Endothelial cell of umbilical vein (primary cell): ENCODE results near the gene ZNF462. TPM values are rescaled to one million over a fixed set of nuclear protein-coding genes. Genes with fewer than 3 reads are reported as not detected.

ENCODE experiments used
- BruUV-seq: library from RNA; stranded (reverse); fragments of 400-500 nt; replicated peaks from 2 replicates; lab custom pipeline; 2021; lab: Mats Ljungman, UMichigan
- CTCF ChIA-PET: fragments of 300-600, 350-600 bp; sonication (Branson Sonifier 250); formaldehyde crosslinking; loops from one replicate; lab custom pipeline; 2021; ENCODE audit warnings: antibody characterized with exemption, inconsistent platforms; lab: Charles Lee
- POLR2A ChIA-PET: fragments of 300-600, 350-600 bp; sonication (Branson Sonifier 250); formaldehyde crosslinking; loops from one replicate; lab custom pipeline; 2021; ENCODE audit warnings: antibody characterized with exemption, inconsistent platforms; lab: Charles Lee
- DNase-seq: peaks from one replicate; pipeline ENCODE4 v3.0.0-alpha.2; 2011; ENCODE audit warnings: low read depth, low spot score
- FAIRE-seq: peaks from 2 replicates; lab custom pipeline; 2011; peaks lifted over from hg19 to GRCh38; lab: Jason Lieb, UNC
- H2AFZ ChIP-seq: 2 replicates; pipeline ENCODE4 v1.6.0; 2012; ENCODE audit warnings: low read depth, low read length, control low read depth, inconsistent platforms
- H3K27ac ChIP-seq: 2 replicates; pipeline ENCODE4 v1.5.1; 2011; ENCODE audit warnings: low read depth, mild to moderate bottlenecking, control low read depth, low read length, moderate library complexity; ENCODE audit not compliant: insufficient read depth
- H3K27me3 ChIP-seq, 2 experiments: 2 replicates each; pipeline versions ENCODE4 v1.6.0 to v1.6.1; 2011; ENCODE audit warnings: low read length in 2 of 2, mixed read lengths in 1 of 2; ENCODE audit not compliant: control insufficient read depth in 2 of 2, insufficient read depth in 2 of 2
- H3K36me3 ChIP-seq, 2 experiments: 2 replicates in 1 of 2; 3 replicates in 1 of 2; pipeline ENCODE4 v1.5.1; 2011; ENCODE audit warnings: low read length in 2 of 2, mild to moderate bottlenecking in 1 of 2, moderate library complexity in 1 of 2; ENCODE audit not compliant: control insufficient read depth in 2 of 2, insufficient read depth in 2 of 2; ENCODE audit errors: extremely low read depth in 1 of 2
- H3K4me1 ChIP-seq: 3 replicates; pipeline ENCODE4 v1.5.1; 2011; ENCODE audit warnings: mild to moderate bottlenecking, low read length; ENCODE audit not compliant: control insufficient read depth, insufficient read depth; ENCODE audit errors: extremely low read depth
- H3K4me2 ChIP-seq: 2 replicates; pipeline ENCODE4 v1.6.1; 2011; ENCODE audit warnings: low read length, control low read depth, mixed read lengths; ENCODE audit not compliant: insufficient read depth
- H3K4me3 ChIP-seq, 3 experiments: fragments of 200-600 bp in 1 of 3; sonication (generic), shearing (Covaris generic) in 1 of 3; replicated peaks in 1 of 3; 2 replicates each; pipeline ENCODE4 v1.5.1; 2011 to 2016; ENCODE audit warnings: control low read depth in 3 of 3, low read length in 3 of 3, mild to moderate bottlenecking in 2 of 3, inconsistent platforms in 1 of 3, low read depth in 1 of 3, moderate library complexity in 1 of 3; ENCODE audit not compliant: insufficient read depth in 1 of 3
- H3K79me2 ChIP-seq: 2 replicates; pipeline ENCODE4 v1.6.0; 2012; ENCODE audit warnings: low read length, inconsistent platforms; ENCODE audit not compliant: control insufficient read depth, insufficient read depth
- H3K9ac ChIP-seq: replicated peaks from 2 replicates; pipeline ENCODE3; 2011; ENCODE audit warnings: low read length, control low read depth; ENCODE audit not compliant: insufficient read depth; ENCODE audit errors: extremely low read depth
- H3K9me1 ChIP-seq: replicated peaks from 3 replicates; pipeline ENCODE4 v1.6.0; 2011; ENCODE audit warnings: mild to moderate bottlenecking, low read length; ENCODE audit not compliant: control insufficient read depth, insufficient read depth; ENCODE audit errors: extremely low read depth
- H3K9me3 ChIP-seq: replicated peaks from 2 replicates; pipeline ENCODE4 v1.5.1; 2012; ENCODE audit warnings: low read length, inconsistent platforms; ENCODE audit not compliant: control insufficient read depth, insufficient read depth
- H4K20me1 ChIP-seq: replicated peaks from 2 replicates; pipeline ENCODE3; 2011; ENCODE audit warnings: mild to moderate bottlenecking, low read length; ENCODE audit not compliant: control insufficient read depth, insufficient read depth; ENCODE audit errors: extremely low read depth
- EZH2 ChIP-seq: IDR thresholded peaks from 2 replicates; pipeline ENCODE4 v1.6.1; 2012; ENCODE audit warnings: borderline replicate concordance, low read depth, mild to moderate bottlenecking, moderate library complexity, low read length, inconsistent platforms; ENCODE audit not compliant: severe bottlenecking
- FOS ChIP-seq: IDR thresholded peaks from 2 replicates; pipeline ENCODE4 v1.6.1; 2011; ENCODE audit warnings: mild to moderate bottlenecking, low read length, moderate library complexity, borderline replicate concordance; ENCODE audit not compliant: insufficient read depth
- GATA2 ChIP-seq: IDR thresholded peaks from 2 replicates; pipeline ENCODE4 v1.7.0; 2011; ENCODE audit warnings: low read depth, mild to moderate bottlenecking, moderate library complexity, mixed read lengths, low read length; ENCODE audit not compliant: insufficient read length, insufficient read depth
- JUN ChIP-seq: IDR thresholded peaks from 2 replicates; pipeline ENCODE4 v1.6.1; 2011; ENCODE audit warnings: borderline replicate concordance, low read depth; ENCODE audit not compliant: insufficient read length, insufficient read depth
- MAX ChIP-seq: IDR thresholded peaks from 2 replicates; pipeline ENCODE4 v1.6.1; 2011; ENCODE audit not compliant: insufficient read depth, insufficient read length
- MYC ChIP-seq: IDR thresholded peaks from one replicate; pipeline ENCODE4 v1.6.1; 2011; ENCODE audit warnings: mild to moderate bottlenecking, low read depth, low read length
- POLR2A ChIP-seq: IDR thresholded peaks from 2 replicates; pipeline ENCODE4 v1.6.1; 2012; ENCODE audit warnings: low read depth, mild to moderate bottlenecking, control low read depth, low read length
- POLR2AphosphoS5 ChIP-seq: IDR thresholded peaks from 2 replicates; pipeline ENCODE4 v1.6.1; 2012; ENCODE audit warnings: low read depth, mild to moderate bottlenecking, control low read depth, low read length, moderate library complexity; ENCODE audit not compliant: insufficient read depth
- dilution Hi-C: fragments of 300-500 bp; cut with MboI; formaldehyde crosslinking; loops from one replicate; pipeline ENCODE4 v1.15.0; 2019; ENCODE audit warnings: low sequenced_read_pairs; ENCODE audit not compliant: extremely low pct_ligation_motif_present
- intact Hi-C: fragments of 100-400 bp; cut with micrococcal nuclease; formaldehyde crosslinking; loops from one replicate; pipeline ENCODE4 v1.10.0; 2022
- polyA plus RNA-seq, 4 experiments: library from polyadenylated mRNA; depleted of rRNA in 3 of 4; stranded (reverse) in 3 of 4; unstranded in 1 of 4; fragments of >200 nt; gene quantifications; 2 replicates each; pipeline versions ENCODE4 v1.2.1 to v1.2.3, GENCODE V29; 2011 to 2012; ENCODE audit warnings: missing spikeins in 1 of 4
- total RNA-seq: library from RNA; stranded (reverse); gene quantifications from 2 replicates; pipeline ENCODE4 v1.2.3, GENCODE V29; 2021
- TF ChIP-seq, protein P1 (sequence below), 2 donors: IDR thresholded peaks; 1 replicate in 1 of 2; 2 replicates in 1 of 2; pipeline ENCODE4 v1.5.1; 2011; ENCODE audit warnings: low read length in 2 of 2, mild to moderate bottlenecking in 2 of 2, moderate library complexity in 2 of 2, control low read depth in 1 of 2, inconsistent platforms in 1 of 2, low read depth in 1 of 2; ENCODE audit not compliant: insufficient read depth in 1 of 2; ENCODE audit errors: extremely low read depth in 1 of 2

Gene ZNF462
- total and polyA plus RNA-seq, 2 donors (not counting 3 experiments of a cell fraction or from before 2014, with no cell fraction given): 6.2 to 24.7 TPM

- H3K9me1 ChIP-seq: no peaks in the 10 kb centered on the region
- dilution Hi-C loops (no loop called here), intact Hi-C loops (no loop called here)
- H3K9me3 ChIP-seq: no peaks in the 10 kb centered on the region
- no peak overlapping the region for H2AFZ ChIP-seq
- ChIA-PET POLR2A (no interaction called here), CTCF (no interaction called here)
- DNase-seq: peak; percentile 15
- no TSS peak for BruUV-seq
- TF ChIP-seq GATA2: no peak
- no peak for TF ChIP-seq MAX
- no peak for TF ChIP-seq POLR2AphosphoS5
- TF ChIP-seq JUN: no peak
- no peak for TF ChIP-seq EZH2
- TF ChIP-seq, protein P1, sequence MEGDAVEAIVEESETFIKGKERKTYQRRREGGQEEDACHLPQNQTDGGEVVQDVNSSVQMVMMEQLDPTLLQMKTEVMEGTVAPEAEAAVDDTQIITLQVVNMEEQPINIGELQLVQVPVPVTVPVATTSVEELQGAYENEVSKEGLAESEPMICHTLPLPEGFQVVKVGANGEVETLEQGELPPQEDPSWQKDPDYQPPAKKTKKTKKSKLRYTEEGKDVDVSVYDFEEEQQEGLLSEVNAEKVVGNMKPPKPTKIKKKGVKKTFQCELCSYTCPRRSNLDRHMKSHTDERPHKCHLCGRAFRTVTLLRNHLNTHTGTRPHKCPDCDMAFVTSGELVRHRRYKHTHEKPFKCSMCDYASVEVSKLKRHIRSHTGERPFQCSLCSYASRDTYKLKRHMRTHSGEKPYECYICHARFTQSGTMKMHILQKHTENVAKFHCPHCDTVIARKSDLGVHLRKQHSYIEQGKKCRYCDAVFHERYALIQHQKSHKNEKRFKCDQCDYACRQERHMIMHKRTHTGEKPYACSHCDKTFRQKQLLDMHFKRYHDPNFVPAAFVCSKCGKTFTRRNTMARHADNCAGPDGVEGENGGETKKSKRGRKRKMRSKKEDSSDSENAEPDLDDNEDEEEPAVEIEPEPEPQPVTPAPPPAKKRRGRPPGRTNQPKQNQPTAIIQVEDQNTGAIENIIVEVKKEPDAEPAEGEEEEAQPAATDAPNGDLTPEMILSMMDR (IDR thresholded peaks at IDR 0.05; ENCODE audit: extremely low read depth in 1 of 2, insufficient read depth in 1 of 2, low read depth in 1 of 2, low read length in 2 of 2): no peak
- TF ChIP-seq POLR2A: no peak
- TF ChIP-seq FOS: no peak
- no peak for TF ChIP-seq MYC
- no peaks in the 10 kb centered on the region for H3K27me3 ChIP-seq
- no peak overlapping the region for H3K4me2 ChIP-seq
- H4K20me1 ChIP-seq: no peaks in the 10 kb centered on the region
- H3K4me3 ChIP-seq: no peak overlapping the region
- no peak overlapping the region for H3K9ac ChIP-seq
- peaks cover 4% of the 10 kb centered on the region for H3K4me1 ChIP-seq
- no peak overlapping the region for H3K27ac ChIP-seq
- FAIRE-seq: peak; percentile 52
- no peaks in the 10 kb centered on the region for H3K36me3 ChIP-seq
- no peaks in the 10 kb centered on the region for H3K79me2 ChIP-seq
These were observed 19.6 kb upstream of the ZNF462 start for GRCh38 chr9:106843371-106843770.
